ENCODE measurements around the gene PLAAT2.
"Not testable (repeated sequence)": the region's sequence is repeated elsewhere in the genome, so short reads cannot be mapped to it uniquely, and the experiment has no call there.

Gene PLAAT2

DNA sequence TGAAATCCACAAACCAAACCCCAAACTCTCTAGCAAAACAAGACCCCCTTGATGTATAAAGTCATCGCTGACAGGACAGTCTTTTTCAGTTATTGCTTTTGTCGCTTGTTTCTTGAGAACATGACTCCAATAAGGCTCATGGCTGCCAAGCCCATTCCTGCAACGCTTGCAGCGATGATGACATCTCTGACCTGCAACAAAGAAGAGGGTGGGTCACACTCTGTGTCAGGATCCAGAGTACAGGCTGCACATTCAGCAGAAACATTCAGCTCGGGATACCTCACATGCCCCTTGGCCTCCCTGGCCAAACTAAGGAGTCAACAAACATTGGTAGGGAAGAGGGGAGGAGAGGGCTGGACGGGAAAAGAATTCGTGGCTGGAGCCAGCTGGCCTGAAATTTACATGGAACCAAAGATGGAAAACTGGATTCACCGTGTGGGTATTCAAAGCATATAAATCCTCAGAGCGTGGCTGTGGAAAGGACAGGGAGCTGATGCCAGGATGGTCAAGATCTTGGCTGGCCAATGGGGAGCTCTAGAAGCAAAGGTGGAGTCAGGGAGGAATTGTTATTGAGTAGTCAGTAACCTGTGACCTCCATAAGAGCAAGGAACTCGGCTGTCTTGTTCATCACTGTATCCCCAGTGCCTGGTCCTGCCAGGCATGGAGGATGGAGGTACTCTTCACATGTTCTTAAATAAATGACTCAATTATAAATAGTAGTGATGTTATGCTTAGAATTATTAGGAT lies 11.8 kb upstream of the PLAAT2 start:
- DNase-seq = no peak

GRCh38 chr11:63573881-63574855 lies 11.0 kb upstream of the PLAAT2 start:
- no peak for DNase-seq

DNA sequence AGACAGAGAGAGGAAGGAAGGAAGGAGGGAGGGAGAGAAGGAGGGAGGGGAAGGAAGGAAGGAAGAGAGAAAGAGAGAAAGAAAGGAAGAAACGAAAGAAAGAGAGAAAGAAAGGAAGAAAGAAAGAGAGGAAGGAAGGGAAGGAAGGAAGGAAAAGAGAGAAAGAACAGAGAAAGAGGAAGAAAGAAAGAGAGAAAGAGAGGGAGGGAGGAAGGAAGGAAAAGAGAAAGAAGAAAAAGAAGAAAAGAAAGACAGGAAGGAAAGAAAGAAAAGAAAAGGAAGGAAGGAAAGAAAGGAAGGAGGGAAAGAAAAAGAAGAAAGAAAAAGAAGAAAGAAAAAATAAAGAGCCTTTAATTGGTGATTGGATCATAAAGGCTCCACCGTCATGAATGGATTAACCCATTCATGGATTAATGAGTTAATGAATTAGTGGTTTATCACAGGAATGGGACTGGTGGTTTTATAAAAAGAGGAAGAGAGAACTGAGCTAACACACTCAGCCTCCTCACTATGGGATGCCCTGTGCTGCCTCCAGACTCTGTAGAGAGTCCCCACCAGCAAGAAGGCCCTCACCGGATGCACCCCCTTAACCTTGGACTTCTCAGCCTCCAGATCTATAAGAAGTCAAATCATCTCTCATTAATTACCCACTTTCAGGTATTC lies 9.0 kb upstream of the PLAAT2 start:
- no peak for DNase-seq

- no peak for DNase-seq
Measured at GRCh38 chr11:63569570-63569969, 6.4 kb upstream of the PLAAT2 start.

DNA sequence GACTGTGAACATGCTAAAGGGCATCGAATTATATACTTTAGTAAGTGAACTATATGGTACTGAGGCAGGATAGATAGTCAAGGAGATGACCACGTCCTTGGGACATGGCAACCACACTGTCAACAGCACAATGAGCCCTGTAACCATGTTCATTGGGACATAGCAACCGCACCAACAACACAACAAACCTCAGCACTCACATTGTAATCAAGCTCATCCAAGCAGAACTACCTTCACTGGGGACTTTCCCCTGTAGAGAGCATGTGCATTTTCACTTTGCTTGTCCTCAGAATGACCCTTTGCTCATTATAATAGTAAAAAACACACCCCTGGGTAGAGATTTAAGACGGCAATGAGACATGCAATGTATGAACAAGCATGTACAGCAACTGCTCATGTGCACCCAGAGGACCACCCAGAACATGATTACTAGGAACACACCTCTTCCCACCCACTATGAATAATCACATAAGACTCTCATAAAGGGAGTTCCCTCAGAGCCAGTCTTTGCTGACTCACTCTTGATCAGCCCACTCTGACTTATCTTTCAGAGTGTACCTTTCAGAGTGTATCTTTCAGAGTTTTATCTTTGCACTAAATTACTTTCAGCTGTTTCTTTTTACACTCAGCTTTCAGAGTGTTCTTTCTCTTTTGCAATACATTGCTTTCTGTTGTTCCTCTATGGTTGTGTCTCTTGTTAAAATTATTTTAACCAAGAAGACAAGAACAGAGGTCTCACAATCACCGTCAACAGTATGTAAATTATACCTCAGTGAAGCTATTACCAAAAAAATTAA lies 4.1 kb upstream of the PLAAT2 start:
- peak; percentile 36 for DNase-seq

DNA sequence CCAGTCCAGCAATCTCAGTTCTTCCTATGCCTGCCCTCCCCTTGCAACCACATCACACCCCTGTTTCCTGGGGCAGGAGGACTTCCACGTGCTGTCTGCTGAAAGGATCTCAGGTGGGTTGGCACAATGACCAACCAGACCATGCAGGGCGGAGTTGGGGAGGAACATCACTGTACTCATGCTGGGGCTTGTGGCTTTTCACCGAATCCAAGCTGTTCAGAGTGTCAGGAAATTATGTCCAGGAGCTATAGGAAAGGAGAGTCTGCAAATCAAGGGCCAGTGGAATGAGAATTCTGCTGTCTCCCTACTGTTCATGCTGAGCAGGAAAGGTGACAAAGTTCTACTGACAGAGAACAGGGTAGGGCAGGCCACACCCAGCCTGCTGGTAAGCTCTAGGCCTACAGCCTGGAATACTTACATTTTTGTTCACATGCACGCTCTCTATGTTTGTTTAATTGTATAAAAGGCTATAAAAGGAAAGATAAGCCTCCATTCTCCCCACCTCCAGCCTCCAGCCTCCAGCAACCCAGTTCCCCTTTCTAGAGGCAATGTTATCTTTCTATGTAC lies 1.7 kb upstream of the PLAAT2 start:
- DNase-seq = no peak

DNA sequence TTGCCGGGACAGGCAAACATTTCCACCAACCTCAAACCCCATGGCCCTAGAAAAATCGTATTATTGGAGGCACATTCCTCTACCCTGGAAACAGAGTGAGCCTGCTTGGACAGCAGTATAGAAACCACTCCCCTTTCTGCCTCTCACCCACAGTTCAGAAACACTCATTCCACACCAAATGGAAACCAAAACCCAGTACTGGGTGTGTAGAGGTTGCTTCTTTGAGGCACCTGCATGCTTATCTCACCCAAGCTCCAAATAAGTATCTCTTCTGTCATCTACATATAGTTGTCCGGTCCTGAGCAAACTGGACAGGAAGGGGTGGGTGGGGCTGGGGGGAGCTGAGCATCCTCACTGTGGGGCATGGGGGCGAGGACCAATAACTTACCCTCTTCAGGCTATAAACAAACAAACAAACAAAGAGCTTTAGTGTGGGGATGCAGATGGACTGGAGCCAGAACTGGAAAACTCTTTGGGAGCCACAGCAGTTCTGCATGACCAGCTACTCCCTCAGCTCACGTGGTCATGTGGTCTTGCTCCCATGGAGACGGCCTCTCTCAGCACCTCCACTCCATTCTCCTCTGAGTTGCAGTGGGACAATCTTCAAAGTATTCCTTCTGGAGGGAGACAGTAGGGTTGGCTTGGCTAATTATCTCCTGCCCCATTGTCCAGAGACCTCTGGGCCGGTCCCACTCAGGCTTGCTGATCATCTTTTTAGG lies 1.0 kb upstream of the PLAAT2 start:
- no peak for DNase-seq

GRCh38 chr11:63560506-63561180 lies 2.5 kb downstream of the PLAAT2 start:
- DNase-seq = peak; percentile 36

DNA sequence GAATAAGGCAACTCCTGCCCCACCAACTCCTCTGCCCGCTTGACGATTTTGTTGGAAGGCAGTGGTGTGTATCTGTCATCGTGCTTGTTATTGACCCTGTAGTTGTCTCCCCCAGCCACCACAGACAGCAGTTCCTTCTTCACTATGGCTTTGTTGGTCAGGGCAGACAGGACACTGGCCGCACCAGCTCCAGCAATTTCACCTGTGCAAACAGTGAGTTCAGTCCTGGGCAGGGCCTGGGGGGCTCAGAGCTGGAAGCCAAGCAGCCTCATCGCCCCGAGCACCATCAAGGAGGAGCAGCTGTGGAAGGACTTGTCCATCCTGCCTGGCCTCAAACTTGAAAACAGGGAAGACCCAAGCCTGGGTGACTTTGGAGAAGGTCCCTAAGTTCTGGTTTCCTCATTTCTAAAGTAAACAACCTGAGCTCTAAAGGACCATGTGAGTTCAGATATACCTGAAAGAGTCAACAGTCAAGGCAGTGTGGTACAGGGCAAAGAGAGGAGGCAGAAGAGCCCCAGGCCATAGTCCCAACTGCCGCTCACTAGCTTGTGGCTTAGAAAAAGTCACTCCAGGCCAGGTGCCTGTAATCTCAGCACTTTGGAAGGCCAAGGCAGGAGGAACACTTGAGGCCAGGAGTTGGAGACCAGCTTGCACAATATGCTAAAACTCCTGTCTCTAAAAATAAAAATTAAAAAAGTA lies 4.6 kb downstream of the PLAAT2 start:
- no peak for DNase-seq

DNA sequence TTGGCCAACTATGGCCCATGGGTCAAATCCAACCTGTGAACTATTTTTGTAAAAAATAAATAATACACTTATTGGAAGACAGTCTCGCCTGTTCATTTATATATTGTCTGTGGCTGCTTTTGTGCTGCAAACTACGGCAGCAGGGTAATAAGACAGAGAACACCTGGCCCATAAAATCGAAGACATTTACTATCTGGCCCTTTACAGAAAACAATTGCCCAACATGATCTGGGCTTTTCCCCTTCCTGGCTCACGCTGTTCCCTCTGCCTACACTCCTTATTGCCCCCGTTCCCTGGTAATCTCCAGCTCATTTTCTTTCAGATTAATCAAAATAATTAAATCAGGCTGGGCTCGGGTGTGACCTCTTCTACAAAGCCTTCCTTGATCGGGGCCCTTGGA lies 5.6 kb downstream of the PLAAT2 start:
- no peak for DNase-seq

DNA sequence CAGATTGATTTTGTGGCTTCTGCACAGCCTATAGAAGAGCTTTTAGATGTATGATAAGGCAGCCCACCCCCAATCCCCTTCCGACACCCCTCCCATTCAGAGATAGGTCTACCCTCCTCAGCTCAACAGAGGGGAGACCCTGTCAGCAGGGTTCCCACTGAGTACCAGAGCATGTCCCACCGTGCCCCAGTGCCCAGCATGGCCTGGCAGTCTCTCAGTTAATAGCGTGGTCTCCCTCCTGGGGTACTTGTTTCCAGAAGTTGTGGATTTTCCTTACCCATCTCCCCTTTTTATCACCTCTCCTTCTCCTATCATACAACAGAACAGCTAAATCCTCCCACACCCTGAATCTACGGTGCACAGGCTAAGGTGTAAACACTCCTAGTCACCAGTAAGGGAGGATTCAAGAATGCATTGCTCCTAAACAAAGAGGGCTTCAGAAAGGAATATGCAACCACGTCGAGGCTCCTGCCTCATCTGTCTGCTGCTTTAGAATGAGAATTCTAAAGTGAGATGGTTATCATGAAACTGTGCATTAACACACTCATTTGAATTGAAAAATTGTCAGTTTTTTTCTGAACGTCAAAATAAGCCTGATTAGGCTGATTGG lies 6.7 kb downstream of the PLAAT2 start:
- no peak for DNase-seq

- no peak for DNase-seq
Measured at GRCh38 chr11:63554877-63555223, 8.3 kb downstream of the PLAAT2 start.

GRCh38 chr11:63553759-63554158 lies 9.4 kb downstream of the PLAAT2 start:
- peak; percentile 57 for DNase-seq

GRCh38 chr11:63552921-63553320 lies 10.3 kb downstream of the PLAAT2 start:
- DNase-seq = no peak

GRCh38 chr11:63551889-63552266 lies 11.3 kb downstream of the PLAAT2 start:
- peak; percentile 43 for DNase-seq

DNA sequence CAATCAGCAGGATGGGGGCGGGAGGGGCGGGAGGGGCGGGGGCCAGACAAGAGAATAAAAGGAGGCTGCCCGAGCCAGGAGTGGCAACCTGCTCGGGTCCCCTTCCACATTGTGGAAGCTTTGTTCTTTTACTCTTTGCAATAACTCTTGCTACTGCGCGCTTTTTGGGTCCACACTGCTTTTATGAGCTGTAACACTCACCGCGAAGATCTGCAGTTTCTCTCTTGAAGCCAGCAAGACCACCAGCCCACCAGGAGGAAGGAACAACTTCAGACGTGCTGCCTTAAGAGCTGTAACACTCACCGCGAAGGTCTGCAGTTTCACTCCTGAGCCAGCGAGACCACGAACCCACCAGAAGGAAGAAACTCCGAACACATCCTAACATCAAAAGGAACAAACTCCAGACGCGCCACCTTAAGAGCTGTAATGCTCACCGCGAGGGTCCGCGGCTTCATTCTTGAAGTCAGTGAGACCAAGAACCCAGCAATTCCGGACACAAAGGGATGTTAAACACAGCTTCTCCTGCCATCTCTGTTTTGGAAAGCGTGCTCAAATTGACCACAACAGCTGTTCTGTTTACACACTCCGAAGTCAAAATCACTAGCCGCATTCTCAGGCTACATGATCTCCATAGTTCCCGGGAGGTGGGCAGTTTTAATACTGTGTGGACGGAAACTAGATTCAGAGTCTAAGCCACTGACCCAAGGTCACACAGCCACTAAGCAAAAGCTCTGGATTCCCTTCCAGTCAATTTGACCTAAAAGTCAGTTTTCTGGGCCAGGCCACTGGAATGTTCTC lies 11.9 kb downstream of the PLAAT2 start:
- no peak for DNase-seq

DNA sequence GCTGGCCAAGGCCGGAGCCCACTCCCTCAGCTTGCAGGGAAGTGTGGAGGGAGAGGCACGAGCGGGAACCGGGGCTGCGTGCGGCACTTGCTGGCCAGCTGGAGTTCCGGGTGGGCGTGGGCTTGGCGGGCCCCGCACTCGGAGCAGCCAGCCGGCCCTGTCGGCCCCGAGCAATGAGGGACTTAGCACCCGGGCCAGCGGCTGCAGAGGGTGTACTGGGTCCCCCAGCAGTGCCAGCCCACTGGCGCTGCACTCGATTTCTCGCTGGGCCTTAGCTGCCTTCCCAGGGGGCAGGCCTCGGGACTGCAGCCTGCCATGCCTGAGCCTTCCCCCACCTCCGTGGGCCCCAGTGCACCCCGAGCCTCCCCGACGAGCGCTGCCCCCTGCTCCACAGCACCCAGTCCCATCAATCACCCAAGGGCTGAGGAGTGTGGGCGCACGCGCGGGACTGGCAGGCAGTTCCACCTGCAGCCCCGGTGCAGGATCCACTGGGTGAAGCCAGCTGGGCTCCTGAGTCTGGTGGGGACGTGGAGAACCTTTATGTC lies 13.0 kb downstream of the PLAAT2 start:
- not testable (repeated sequence) for DNase-seq

DNA sequence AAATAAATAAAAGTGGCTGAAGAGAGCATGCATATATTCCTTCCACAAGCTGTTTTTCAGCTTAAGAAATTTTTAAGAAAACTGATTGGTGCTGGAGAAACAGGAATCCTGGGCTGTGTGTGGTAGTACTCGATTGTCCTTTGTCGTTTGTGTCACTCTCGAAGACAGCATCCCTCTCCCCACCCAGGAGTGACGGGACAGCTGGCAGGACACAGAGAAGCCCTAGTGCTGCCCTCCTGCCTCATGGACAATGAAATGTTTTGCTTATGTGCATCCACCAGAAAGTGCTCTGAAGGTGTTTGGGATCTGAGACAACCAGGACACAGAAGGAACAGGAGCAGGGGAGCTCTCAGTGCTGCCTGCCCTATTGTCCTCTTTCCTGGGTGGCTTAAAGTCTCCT lies 13.8 kb downstream of the PLAAT2 start:
- DNase-seq = no peak

DNA sequence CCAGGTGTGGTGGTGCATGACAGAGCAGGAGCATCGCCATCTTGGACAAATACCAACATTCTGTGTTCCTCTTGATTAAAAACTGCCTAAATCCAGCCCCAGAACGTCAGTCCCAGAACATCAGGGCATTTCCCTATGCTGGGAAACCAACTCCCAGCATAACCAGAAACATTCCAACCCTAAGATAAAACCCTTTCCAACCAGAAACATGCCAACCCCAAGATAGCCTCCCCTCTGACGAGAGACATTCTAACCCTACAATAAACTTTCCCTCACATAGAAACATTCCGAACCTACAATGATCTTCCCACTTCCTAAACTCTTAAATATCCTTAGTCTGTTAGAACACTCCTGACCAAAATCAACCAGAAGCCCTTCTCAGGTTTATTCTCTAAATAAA lies 15.0 kb downstream of the PLAAT2 start:
- no peak for DNase-seq
